ENCODE results near the gene TSPAN10. TPM values are rescaled to one million over a fixed set of nuclear protein-coding genes. Genes with fewer than 3 reads are reported as not detected.

TSPAN10 gene
- total RNA-seq, 1 donor: 4.5 TPM

- H3K4me3 ChIP-seq (ENCODE audit: low read depth, low read length): no peak overlapping the region
- peak; percentile 87 for TF ChIP-seq CTCF (IDR thresholded peaks at IDR 0.05; ENCODE audit: insufficient read depth, low read length)
- DNase-seq (ENCODE audit: low read depth): peak; percentile 87
Observed at GRCh38 chr17:81601525-81602120, 35.4 kb upstream of the TSPAN10 start.

- no peak for DNase-seq (ENCODE audit: low read depth)
- no peak for TF ChIP-seq CTCF (IDR thresholded peaks at IDR 0.05; ENCODE audit: insufficient read depth, low read length)
- no peak overlapping the region for H3K4me3 ChIP-seq (ENCODE audit: low read depth, low read length)
Observed at GRCh38 chr17:81603846-81604610, 33.0 kb upstream of the TSPAN10 start.

- no peak for DNase-seq (ENCODE audit: low read depth)
- no peak overlapping the region for H3K4me3 ChIP-seq (ENCODE audit: low read depth, low read length)
- no peak for TF ChIP-seq CTCF (IDR thresholded peaks at IDR 0.05; ENCODE audit: insufficient read depth, low read length)
Observed at GRCh38 chr17:81607431-81607830, 29.6 kb upstream of the TSPAN10 start.

GRCh38 chr17:81608082-81608481, 28.9 kb upstream of the TSPAN10 start:
- TF ChIP-seq CTCF (IDR thresholded peaks at IDR 0.05; ENCODE audit: insufficient read depth, low read length): no peak
- H3K4me3 ChIP-seq (ENCODE audit: low read depth, low read length): no peak overlapping the region
- DNase-seq (ENCODE audit: low read depth): no peak

- no peak for TF ChIP-seq CTCF (IDR thresholded peaks at IDR 0.05; ENCODE audit: insufficient read depth, low read length)
- no peak overlapping the region for H3K4me3 ChIP-seq (ENCODE audit: low read depth, low read length)
- DNase-seq (ENCODE audit: low read depth): no peak
Observed at GRCh38 chr17:81608605-81609004, 28.4 kb upstream of the TSPAN10 start.

GRCh38 chr17:81609541-81610311, 27.3 kb upstream of the TSPAN10 start:
- TF ChIP-seq CTCF (IDR thresholded peaks at IDR 0.05; ENCODE audit: insufficient read depth, low read length): no peak
- no peak for DNase-seq (ENCODE audit: low read depth)

More at GRCh38 chr17:81609541-81610311, 27.3 kb upstream of the TSPAN10 start:
- H3K4me3 ChIP-seq (ENCODE audit: low read depth, low read length): no peak overlapping the region
